HK-2 (cell line): Measurements from ENCODE around the gene GRIK4.
"Not testable (repeated sequence)": the region's sequence is repeated elsewhere in the genome, so short reads cannot be mapped to it uniquely, and the experiment has no call there.

ENCODE experiments used
- DNase-seq: peaks from one replicate; pipeline ENCODE4 v3.0.0-alpha.2; 2018; ENCODE audit not compliant: unreplicated experiment

Gene GRIK4

GRCh38 chr11:120511116-120511819 is at the start of gene GRIK4:
Gene GRIK4, plus strand, starts transcription at chr11:120511748. Its CDS starts 148,571 bp downstream, at chr11:120660319.
- peak; percentile 77 for DNase-seq

- DNase-seq, result no peak
Observed at GRCh38 chr11:120462825-120463224, 48.7 kb upstream of the GRIK4 start.

GRCh38 chr11:120465921-120466534 is 45.5 kb upstream of the GRIK4 start:
- DNase-seq, result no peak

GRCh38 chr11:120467627-120468026 is 43.9 kb upstream of the GRIK4 start:
- no peak for DNase-seq

GRCh38 chr11:120471131-120471530 is 40.4 kb upstream of the GRIK4 start:
- DNase-seq, result no peak

GRCh38 chr11:120471994-120472393 is 39.6 kb upstream of the GRIK4 start:
- no peak for DNase-seq

- DNase-seq, result no peak
Observed at GRCh38 chr11:120473503-120473902, 38.0 kb upstream of the GRIK4 start.

GRCh38 chr11:120482149-120482548 is 29.4 kb upstream of the GRIK4 start:
- DNase-seq, result no peak

GRCh38 chr11:120484722-120485121 is 26.8 kb upstream of the GRIK4 start:
- DNase-seq, result no peak

GRCh38 chr11:120486138-120486537 is 25.4 kb upstream of the GRIK4 start:
- no peak for DNase-seq

- no peak for DNase-seq
Observed at GRCh38 chr11:120489799-120490198, 21.7 kb upstream of the GRIK4 start.

- DNase-seq, result no peak
Observed at GRCh38 chr11:120492486-120492885, 19.1 kb upstream of the GRIK4 start.

GRCh38 chr11:120494595-120494994 is 17.0 kb upstream of the GRIK4 start:
- DNase-seq, result no peak

- DNase-seq, result no peak
Observed at GRCh38 chr11:120499088-120499487, 12.5 kb upstream of the GRIK4 start.

- DNase-seq, result no peak
Observed at GRCh38 chr11:120499859-120500258, 11.7 kb upstream of the GRIK4 start.

GRCh38 chr11:120500414-120501071 is 11.0 kb upstream of the GRIK4 start:
- no peak for DNase-seq

- no peak for DNase-seq
Observed at GRCh38 chr11:120501440-120501839, 10.1 kb upstream of the GRIK4 start.

GRCh38 chr11:120501976-120502755 is 9.4 kb upstream of the GRIK4 start:
- DNase-seq, result no peak

- DNase-seq, result not testable (repeated sequence)
Observed at GRCh38 chr11:120503529-120503928, 8.0 kb upstream of the GRIK4 start.

- DNase-seq, result no peak
Observed at GRCh38 chr11:120505801-120506425, 5.6 kb upstream of the GRIK4 start.

GRCh38 chr11:120509346-120510053 is 2.0 kb upstream of the GRIK4 start:
- DNase-seq, result no peak
